Right atrium auricular region (tissue), 2 donors: ENCODE results near the gene AQP10. TPM values are rescaled to one million over a fixed set of nuclear protein-coding genes. Genes with fewer than 3 reads are reported as not detected.
"Not testable (repeated sequence)": the region's sequence is repeated elsewhere in the genome, so short reads cannot be mapped to it uniquely, and the experiment has no call there.

Experiments
- DNase-seq: peaks from one replicate; pipeline ENCODE4 v3.0.0-alpha.2; 2019; ENCODE audit warnings: low spot score
- H3K27ac ChIP-seq, 2 donors: fragments of 200-600 bp; sonication (generic); 1 replicate in 1 of 2; 2 replicates in 1 of 2; pipeline ENCODE4 v1.5.1; 2016 to 2019
- H3K27me3 ChIP-seq, 2 donors: fragments of 200-600 bp; sonication (generic); one replicate each; pipeline versions ENCODE4 v1.5.1 to v1.6.0; 2017 to 2019
- H3K36me3 ChIP-seq: fragments of 200-600 bp; sonication (generic); one replicate; pipeline ENCODE4 v1.5.1; 2016
- H3K4me1 ChIP-seq, 2 donors: fragments of 200-600 bp; sonication (generic); one replicate each; pipeline versions ENCODE4 v1.5.1 to v1.6.0; 2017 to 2019
- H3K4me3 ChIP-seq, 2 donors: fragments of 200-600 bp; sonication (generic); 1 replicate in 1 of 2; 2 replicates in 1 of 2; pipeline ENCODE4 v1.5.1; 2017 to 2019; ENCODE audit warnings: mild to moderate bottlenecking in 1 of 2, moderate library complexity in 1 of 2
- H3K9me3 ChIP-seq, 2 donors: fragments of 200-600 bp; sonication (generic); one replicate each; pipeline ENCODE4 v1.5.1; 2019
- total RNA-seq, 2 donors: library from RNA; depleted of rRNA; stranded (reverse); fragments of >200 nt; gene quantifications; one replicate each; pipeline ENCODE4 v1.1.0, GENCODE V29; 2016
- TF ChIP-seq, protein P1 (sequence below), 2 donors: fragments of 200-600 bp; sonication (generic); IDR thresholded peaks; one replicate each; pipeline ENCODE4 v1.5.1; 2019; ENCODE audit warnings: antibody characterized with exemption in 2 of 2

The AQP10 gene, protein sequence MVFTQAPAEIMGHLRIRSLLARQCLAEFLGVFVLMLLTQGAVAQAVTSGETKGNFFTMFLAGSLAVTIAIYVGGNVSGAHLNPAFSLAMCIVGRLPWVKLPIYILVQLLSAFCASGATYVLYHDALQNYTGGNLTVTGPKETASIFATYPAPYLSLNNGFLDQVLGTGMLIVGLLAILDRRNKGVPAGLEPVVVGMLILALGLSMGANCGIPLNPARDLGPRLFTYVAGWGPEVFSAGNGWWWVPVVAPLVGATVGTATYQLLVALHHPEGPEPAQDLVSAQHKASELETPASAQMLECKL
- not detected for total RNA-seq

DNA sequence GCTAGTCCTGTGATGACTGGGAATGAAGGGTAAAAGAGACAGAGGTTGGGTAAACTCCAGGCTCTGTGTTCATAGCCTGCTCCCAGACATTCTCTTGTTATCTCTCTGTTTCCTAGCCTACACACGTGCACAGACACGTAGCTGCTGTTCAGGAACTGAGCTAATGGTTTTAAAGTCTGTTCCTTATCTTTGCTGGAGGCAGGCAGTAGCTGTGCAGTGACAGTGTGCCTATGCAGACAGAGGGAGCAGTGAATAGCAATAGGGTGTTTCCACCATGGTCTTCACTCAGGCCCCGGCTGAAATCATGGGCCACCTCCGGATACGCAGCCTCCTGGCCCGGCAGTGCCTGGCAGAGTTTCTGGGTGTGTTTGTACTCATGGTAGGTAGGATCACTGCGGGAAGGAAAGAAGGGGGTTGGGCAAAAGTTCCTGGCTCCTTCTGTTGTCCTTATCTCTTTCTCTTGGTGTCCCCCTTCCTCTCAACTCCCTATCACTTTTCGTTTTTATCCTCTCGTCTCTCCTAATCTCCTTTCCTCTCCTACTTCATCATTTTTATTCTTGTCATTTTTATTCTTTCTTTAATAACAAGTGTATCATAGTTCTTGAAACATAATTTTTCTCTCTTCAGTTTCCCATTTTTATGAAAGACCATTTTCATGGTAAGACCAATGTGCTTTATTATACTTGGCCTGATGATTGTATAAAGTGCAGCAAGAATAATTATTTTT lies at the start of gene AQP10:
Gene AQP10, plus strand, starts transcription at position 212 of the 727 bp plus-strand sequence. Its CDS starts 63 bp downstream, at position 275.
- H3K27me3 ChIP-seq, result no peaks in the 10 kb centered on the region
- no peak within 1 kb of the TSS for H3K27ac ChIP-seq
- TF ChIP-seq, protein P1, sequence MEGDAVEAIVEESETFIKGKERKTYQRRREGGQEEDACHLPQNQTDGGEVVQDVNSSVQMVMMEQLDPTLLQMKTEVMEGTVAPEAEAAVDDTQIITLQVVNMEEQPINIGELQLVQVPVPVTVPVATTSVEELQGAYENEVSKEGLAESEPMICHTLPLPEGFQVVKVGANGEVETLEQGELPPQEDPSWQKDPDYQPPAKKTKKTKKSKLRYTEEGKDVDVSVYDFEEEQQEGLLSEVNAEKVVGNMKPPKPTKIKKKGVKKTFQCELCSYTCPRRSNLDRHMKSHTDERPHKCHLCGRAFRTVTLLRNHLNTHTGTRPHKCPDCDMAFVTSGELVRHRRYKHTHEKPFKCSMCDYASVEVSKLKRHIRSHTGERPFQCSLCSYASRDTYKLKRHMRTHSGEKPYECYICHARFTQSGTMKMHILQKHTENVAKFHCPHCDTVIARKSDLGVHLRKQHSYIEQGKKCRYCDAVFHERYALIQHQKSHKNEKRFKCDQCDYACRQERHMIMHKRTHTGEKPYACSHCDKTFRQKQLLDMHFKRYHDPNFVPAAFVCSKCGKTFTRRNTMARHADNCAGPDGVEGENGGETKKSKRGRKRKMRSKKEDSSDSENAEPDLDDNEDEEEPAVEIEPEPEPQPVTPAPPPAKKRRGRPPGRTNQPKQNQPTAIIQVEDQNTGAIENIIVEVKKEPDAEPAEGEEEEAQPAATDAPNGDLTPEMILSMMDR (IDR thresholded peaks at IDR 0.05), result peak in 1 of 2 donors; percentile 21
- H3K9me3 ChIP-seq, result no peaks in the 10 kb centered on the region
- no peak for DNase-seq
- no peak within 1 kb of the TSS for H3K4me3 ChIP-seq
- H3K36me3 ChIP-seq, result no peaks in the 10 kb centered on the region
- peaks cover 0 to 8% of the 10 kb centered on the region in 2 donors for H3K4me1 ChIP-seq

DNA sequence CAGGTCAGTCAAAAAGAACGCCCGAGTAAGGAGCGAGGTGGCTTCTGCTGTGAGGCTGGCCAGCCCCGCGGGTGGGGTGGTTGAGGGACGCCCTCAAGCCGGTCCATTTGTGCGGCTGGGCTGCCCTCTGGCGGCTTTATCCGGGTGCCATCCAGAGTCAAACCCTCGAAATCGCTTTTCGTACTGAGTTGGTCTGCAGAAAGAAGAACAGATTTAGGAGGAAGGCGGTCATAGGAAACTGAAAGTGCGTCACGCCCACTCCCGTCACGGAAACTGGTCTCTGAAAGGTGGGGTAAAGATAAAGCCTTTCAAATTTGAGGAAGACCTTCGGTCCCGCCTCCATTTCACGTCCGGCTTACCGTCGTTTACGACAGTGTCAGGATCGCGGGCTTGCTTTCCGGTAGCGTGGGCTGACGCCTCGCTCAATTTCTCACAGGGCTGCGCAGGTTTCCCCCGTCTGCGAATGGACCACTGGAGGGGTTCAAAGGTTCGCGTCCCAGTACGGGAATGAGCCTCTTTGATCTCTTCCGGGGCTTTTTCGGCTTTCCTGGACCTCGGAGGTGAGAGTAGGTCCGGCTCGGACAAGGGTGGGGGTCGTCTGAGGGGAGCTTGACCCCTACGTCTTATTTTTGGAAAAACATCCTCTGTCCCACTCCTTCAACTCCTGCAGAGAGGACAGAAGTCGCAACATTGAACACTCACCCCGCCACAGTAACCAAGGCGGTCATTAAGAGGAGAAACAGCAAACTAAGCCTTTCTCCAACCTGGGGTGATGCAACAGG lies 48.5 kb upstream of the AQP10 start, which contains the start of gene HAX1:
Gene HAX1, plus strand, starts transcription at position 413 of the 782 bp plus-strand sequence. Its CDS starts 95 bp downstream, at position 508.
- H3K4me3 ChIP-seq, result peak within 1 kb of the TSS; percentile 81 to 92
- TF ChIP-seq, protein P1 (IDR thresholded peaks at IDR 0.05), result peak; percentile 68 to 89
- no peaks in the 10 kb centered on the region for H3K9me3 ChIP-seq

DNA sequence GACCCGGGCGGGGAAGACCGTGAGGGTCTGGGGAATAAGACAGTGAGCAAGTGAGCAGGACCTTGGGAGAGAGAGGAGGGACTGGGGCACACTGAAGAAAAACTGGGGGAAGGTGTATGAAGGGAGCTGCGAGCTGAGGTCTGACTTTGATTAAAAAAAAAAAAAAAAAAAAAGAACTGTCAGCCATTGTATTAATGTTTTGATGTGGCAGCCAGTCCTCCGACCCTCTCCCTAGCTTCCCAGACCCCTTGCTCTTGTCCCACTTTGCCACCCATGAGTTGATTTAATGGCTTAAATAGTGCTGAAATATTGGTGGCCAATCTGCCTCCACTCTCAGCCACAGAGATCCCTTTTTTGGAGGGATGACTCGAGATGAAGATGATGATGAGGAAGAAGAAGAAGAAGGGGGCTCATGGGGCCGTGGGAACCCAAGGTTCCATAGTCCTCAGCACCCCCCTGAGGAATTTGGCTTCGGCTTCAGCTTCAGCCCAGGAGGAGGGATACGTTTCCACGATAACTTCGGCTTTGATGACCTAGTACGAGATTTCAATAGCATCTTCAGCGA lies 47.8 kb upstream of the AQP10 start:
- TF ChIP-seq, protein P1 (IDR thresholded peaks at IDR 0.05), result no peak
- peaks cover 0 to 17% of the 10 kb centered on the region in 2 donors for H3K4me1 ChIP-seq
- peaks cover 35% of the 10 kb centered on the region for H3K36me3 ChIP-seq

More for the DNA sequence above, 48.5 kb upstream of the AQP10 start, which contains the start of gene HAX1:
- peak within 1 kb of the TSS; percentile 87 to 93 for H3K27ac ChIP-seq
- no peaks in the 10 kb centered on the region for H3K27me3 ChIP-seq
- peaks cover 0 to 17% of the 10 kb centered on the region in 2 donors for H3K4me1 ChIP-seq
- H3K36me3 ChIP-seq, result peaks cover 35% of the 10 kb centered on the region
- peak; percentile 97 for DNase-seq

DNA sequence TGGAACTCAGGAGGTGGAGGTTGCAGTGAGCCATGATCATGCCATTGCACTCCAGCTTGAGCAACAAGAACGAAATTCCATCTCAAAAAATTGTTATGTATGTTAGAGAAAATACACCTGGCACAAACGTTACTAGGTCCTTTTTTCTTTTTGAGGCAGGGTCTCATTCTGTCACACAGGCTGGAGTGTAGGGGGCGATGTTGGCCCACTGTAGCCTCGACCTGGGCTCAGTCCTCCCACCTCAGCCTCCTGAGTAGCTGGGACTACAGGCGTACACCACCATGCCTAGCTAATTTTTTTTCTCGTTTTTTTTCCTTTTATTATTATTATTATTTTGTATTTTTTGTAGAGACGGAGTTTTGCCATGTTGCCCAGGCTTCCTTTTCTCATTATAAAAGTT lies 44.1 kb upstream of the AQP10 start:
- TF ChIP-seq, protein P1 (IDR thresholded peaks at IDR 0.05), result peak in 1 of 2 donors; percentile 32
- no peak overlapping the region for H3K4me3 ChIP-seq

More for the DNA sequence above, 47.8 kb upstream of the AQP10 start:
- Histone ChIP-seq H3K9me3 (no peaks in the 10 kb centered on the region), H3K4me3 (peak overlapping the region; percentile 81 to 92), H3K27me3 (no peaks in the 10 kb centered on the region), H3K27ac (peak overlapping the region; percentile 87 to 93)
- no peak for DNase-seq

DNA sequence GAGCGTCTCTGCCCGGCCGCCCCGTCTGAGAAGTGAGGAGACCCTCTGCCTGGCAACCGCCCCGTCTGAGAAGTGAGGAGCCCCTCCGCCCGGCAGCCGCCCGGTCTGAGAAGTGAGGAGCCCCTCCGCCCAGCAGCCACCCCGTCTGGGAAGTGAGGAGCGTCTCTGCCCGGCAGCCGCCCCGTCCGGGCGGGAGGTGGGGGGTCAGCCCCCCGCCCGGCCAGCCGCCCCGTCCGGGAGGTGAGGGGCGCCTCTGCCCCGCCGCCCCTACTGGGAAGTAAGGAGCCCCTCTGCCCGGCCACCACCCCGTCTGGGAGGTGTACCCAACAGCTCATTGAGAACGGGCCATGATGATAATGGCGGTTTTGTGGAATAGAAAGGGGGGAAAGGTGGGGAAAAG lies 33.3 kb upstream of the AQP10 start:
- DNase-seq, H3K4me3 ChIP-seq, H3K9me3 ChIP-seq, H3K36me3 ChIP-seq, H3K27me3 ChIP-seq, H3K27ac ChIP-seq, H3K4me1 ChIP-seq: not testable (repeated sequence)

More for the DNA sequence above, 44.1 kb upstream of the AQP10 start:
- Histone ChIP-seq H3K27ac (no peak overlapping the region), H3K9me3 (no peaks in the 10 kb centered on the region), H3K36me3 (peaks cover 12% of the 10 kb centered on the region), H3K27me3 (no peaks in the 10 kb centered on the region), H3K4me1 (peaks cover 0 to 13% of the 10 kb centered on the region in 2 donors)
- no peak for DNase-seq
